BJ (cell line): Measurements from ENCODE around the gene TEP1. TPM values are rescaled to one million over a fixed set of nuclear protein-coding genes. Genes with fewer than 3 reads are reported as not detected.

Experiments used
- CTCF ChIA-PET: fragments of 350-600 bp; formaldehyde crosslinking; extraction: SDS; loops from one replicate; lab custom pipeline; 2021; ENCODE audit warnings: antibody characterized with exemption, inconsistent platforms; lab: Yijun Ruan, JAX
- POLR2A ChIA-PET: fragments of 300-600 bp; sonication (Branson Sonifier 250); formaldehyde crosslinking; extraction: SDS; loops from one replicate; lab custom pipeline; 2021; ENCODE audit warnings: antibody characterized with exemption; lab: Charles Lee
- DNase-seq: peaks from one replicate; pipeline ENCODE4 v3.0.0-alpha.2; 2011; ENCODE audit warnings: low read depth
- H3K27me3 ChIP-seq: 2 replicates; pipeline ENCODE4 v1.6.0; 2011; ENCODE audit warnings: low read length; ENCODE audit not compliant: control insufficient read depth, insufficient read depth
- H3K36me3 ChIP-seq: 2 replicates; pipeline ENCODE4 v1.5.1; 2011; ENCODE audit warnings: low read length; ENCODE audit not compliant: control insufficient read depth, insufficient read depth
- H3K4me3 ChIP-seq: 2 replicates; pipeline ENCODE4 v1.5.1; 2011; ENCODE audit warnings: low read depth, mild to moderate bottlenecking, control low read depth, low read length
- polyA plus RNA-seq: library from polyadenylated mRNA; depleted of rRNA; stranded (reverse); fragments of >200 nt; gene quantifications from 2 replicates; pipeline ENCODE4 v1.2.3, GENCODE V29; 2011
- TF ChIP-seq, protein P1 (sequence below): IDR thresholded peaks from 2 replicates; pipeline ENCODE4 v1.5.1; 2011; ENCODE audit warnings: low read depth, mild to moderate bottlenecking, control low read depth, inconsistent platforms, low read length, moderate library complexity; ENCODE audit not compliant: insufficient read depth

The TEP1 gene
- polyA plus RNA-seq, 1 experiment = 12.2 TPM

DNA sequence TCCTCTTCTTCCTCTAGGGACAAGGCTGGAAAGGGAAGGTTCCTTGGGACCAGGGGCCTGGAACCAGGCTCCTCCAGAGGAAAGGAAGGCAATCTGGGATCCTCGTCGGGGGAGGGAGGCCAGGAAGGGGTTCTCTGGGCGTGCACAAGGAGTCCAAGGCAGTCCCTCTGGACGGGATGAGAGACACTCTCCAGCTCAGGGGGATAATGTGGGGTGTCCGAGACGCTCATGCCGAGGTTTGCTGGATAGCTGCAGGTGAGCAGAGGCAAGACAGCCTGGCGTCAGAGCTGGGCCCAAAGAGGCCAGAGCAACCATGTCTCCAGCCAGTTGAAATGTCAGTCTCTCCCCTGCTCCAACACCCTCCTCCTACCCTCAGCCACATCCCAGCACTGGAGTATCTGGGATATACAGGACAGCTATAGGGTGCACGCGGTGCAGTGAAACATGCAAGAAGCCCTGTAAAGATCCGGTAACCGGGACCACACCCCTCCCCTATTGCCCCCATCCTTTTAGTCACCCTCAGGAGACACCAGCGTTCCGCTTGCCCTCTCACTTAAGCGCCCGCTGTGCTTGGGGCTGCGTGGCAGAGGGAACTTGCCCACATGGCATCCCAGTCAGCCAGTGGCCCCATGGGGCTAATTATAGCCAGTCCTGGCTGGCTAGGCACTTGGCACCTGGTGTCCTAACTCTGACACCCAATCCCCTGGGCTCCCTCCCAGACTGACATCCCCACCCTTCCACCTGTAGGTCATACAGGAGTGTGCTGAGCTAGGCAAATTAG is 22.5 kb upstream of the TEP1 start, which contains the start of gene KLHL33:
Gene KLHL33, minus strand, starts transcription at position 585 of the 781 bp plus-strand sequence. Its CDS starts 355 bp downstream, at position 230.
- ChIA-PET POLR2A (no interaction called here), CTCF (interaction anchor here (0.8 to 4.5 kb wide), 5 partner anchors 9 to 108 kb away, joined by 3 to 17 read pairs (median 4); partner anchors contain the start of gene TEP1)
- DNase-seq = no peak
- Histone ChIP-seq H3K4me3 (no peak within 1 kb of the TSS), H3K36me3 (no peaks in the 10 kb centered on the region), H3K27me3 (no peaks in the 10 kb centered on the region)
- TF ChIP-seq, protein P1, sequence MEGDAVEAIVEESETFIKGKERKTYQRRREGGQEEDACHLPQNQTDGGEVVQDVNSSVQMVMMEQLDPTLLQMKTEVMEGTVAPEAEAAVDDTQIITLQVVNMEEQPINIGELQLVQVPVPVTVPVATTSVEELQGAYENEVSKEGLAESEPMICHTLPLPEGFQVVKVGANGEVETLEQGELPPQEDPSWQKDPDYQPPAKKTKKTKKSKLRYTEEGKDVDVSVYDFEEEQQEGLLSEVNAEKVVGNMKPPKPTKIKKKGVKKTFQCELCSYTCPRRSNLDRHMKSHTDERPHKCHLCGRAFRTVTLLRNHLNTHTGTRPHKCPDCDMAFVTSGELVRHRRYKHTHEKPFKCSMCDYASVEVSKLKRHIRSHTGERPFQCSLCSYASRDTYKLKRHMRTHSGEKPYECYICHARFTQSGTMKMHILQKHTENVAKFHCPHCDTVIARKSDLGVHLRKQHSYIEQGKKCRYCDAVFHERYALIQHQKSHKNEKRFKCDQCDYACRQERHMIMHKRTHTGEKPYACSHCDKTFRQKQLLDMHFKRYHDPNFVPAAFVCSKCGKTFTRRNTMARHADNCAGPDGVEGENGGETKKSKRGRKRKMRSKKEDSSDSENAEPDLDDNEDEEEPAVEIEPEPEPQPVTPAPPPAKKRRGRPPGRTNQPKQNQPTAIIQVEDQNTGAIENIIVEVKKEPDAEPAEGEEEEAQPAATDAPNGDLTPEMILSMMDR = no peak

DNA sequence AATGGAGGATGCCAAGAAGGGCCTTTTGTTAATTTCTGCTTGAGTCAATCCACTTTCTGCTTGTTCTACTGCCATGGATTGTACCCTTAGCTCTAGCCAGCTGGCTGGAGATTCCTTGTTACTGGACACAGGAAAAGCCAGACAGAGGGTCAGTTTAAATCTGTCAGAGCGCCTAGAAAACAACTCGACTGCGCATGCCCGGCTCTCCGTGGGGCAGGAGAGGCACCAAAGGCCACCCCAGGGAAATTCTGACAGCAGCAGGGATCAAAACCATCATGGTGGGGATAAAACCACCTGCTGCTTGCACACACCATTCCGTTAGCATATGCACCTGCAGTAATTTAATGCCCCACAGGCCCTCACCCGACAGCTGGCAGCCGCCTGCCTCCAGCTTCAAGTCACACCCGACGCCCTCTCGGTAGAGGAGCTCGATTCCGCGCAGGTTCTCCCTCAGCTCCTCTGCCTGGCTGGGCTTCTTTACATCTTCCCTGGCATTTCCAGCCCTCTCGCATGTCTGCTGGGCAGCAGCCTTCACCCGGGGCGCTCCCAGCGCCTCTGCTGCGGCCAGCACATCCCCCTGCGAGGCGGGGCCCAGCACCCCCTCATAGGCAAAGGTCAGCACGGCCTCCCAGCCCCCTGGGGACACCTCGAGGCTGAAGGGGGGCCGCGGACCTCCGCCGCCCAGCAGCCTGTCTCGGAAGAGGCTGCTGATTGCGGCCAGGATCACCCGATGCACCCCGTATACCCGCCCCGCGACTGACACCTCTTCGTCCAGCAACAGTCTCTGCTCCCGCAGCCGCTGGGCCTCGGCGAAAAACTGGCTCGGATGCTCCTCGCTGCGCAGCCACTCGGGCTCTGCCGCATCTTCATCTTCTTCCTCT is 21.6 kb upstream of the TEP1 start:
- Histone ChIP-seq H3K27me3 (no peaks in the 10 kb centered on the region), H3K4me3 (no peak overlapping the region), H3K36me3 (no peaks in the 10 kb centered on the region)
- no peak for DNase-seq
- ChIA-PET POLR2A (no interaction called here), CTCF (interaction anchor here (1.4 to 4.5 kb wide), 2 partner anchors 12 to 20 kb away, joined by 4 to 17 read pairs; partner anchors contain the start of gene TEP1)
- TF ChIP-seq, protein P1 = no peak

DNA sequence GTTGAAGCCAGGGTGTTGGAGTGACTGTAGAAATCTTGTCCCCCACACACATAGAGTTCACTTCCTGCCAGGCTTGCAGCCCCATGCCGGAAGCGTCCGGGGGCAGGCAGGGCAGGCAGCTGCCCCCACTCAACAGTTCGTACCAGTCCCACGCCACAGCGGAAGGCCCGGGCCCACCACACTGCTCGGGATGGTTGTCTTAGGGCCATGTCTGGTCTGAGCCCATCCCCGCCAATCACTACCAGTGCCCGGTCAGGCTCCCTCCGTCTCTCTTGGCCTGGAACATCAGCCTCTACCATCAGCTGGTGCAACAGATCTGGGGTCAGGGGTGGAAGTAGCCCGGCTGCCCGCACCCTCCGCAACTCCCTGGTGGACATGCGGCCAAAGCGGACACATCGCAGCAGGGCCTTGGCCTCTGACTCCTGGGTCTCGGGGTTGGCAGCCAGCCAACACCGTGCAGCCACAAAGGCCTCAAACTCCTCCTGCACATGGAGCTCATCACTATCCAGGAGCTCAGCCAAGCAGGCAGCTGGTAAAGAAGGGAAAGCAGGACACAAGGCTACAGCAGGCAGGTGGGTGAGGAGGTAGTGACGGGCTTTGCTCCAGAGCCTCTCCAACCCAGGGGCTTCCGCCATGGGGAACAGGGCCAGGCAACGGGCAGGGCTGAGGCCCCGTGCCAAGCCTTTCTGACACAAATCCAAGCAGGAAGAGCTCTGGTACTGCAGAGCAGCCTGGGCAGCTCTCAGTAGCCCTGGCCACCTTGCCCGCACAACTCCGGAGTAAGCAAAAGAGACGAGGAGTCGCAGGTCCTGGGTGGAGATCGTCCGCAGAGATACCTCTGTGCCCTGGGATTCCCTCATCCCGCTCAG is 16.7 kb upstream of the TEP1 start:
- ChIA-PET POLR2A (no interaction called here), CTCF (interaction anchor here (1.0 to 3.0 kb wide), 2 partner anchors 14 to 16 kb away, joined by 4 to 11 read pairs; no protein-coding TSS in a partner anchor)
- no peaks in the 10 kb centered on the region for H3K27me3 ChIP-seq
- no peaks in the 10 kb centered on the region for H3K36me3 ChIP-seq
- TF ChIP-seq, protein P1 = no peak
- no peak for DNase-seq
- no peak overlapping the region for H3K4me3 ChIP-seq

DNA sequence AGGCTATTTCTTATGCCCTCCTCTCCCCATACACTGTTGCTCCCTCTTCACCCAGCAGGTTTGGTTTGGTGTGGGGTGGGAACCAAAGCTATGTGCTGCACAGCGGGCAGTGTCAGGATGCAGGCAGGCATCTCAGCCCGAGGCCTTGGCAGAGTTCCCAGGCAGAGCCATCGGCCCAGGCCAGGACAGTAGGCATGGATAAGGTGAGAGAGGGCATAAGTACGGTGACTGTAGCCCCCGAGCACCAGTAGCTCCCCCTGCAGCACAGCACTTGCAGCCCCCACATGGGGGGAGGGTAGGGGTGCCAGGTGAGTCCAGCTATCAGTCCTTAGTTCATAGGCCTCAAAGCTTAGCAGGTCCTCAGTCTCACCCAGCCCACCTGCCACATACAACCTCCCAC is 15.5 kb upstream of the TEP1 start:
- POLR2A ChIA-PET = no interaction called here
- Histone ChIP-seq H3K36me3 (no peaks in the 10 kb centered on the region), H3K4me3 (no peak overlapping the region), H3K27me3 (no peaks in the 10 kb centered on the region)
- CTCF ChIA-PET = interaction anchor here (1.0 to 3.0 kb wide), 3 partner anchors 12 to 15 kb away, joined by 4 to 11 read pairs (median 4); no protein-coding TSS in a partner anchor
- no peak for DNase-seq
- TF ChIP-seq, protein P1 = no peak
